Left ventricle myocardium superior (tissue), 1 donor: Measurements from ENCODE around the gene PCLAF. TPM values are rescaled to one million over a fixed set of nuclear protein-coding genes. Genes with fewer than 3 reads are reported as not detected.
"Not testable (repeated sequence)": the region's sequence is repeated elsewhere in the genome, so short reads cannot be mapped to it uniquely, and the experiment has no call there.

Experiments
- ATAC-seq: fragments of 200-7000 bp; cut with Tn5 transposase; one replicate; pipeline ENCODE4 v1.9.1; 2020; ENCODE audit warnings: mild to moderate bottlenecking, moderate library complexity
- DNase-seq: peaks from one replicate; pipeline ENCODE4 v3.0.0-alpha.2; 2020
- intact Hi-C: fragments of 100-400 bp; cut with micrococcal nuclease; formaldehyde crosslinking; loops from one replicate; pipeline ENCODE4 v1.11.0; 2022
- total RNA-seq: library from RNA; stranded (reverse); fragmentation: NEBNext Ultra II Directional; extraction: Animal tissue kit (Norgen Biotek cat#: 25700); gene quantifications from one replicate; pipeline ENCODE4 v1.2.1, GENCODE V29; 2021
- donor health status: DM: no; HTN: yes; CAD: no; lungs with severe emphysema.

PCLAF gene
- total RNA-seq, 1 donor from 2014 or later = 0.20 TPM

DNA sequence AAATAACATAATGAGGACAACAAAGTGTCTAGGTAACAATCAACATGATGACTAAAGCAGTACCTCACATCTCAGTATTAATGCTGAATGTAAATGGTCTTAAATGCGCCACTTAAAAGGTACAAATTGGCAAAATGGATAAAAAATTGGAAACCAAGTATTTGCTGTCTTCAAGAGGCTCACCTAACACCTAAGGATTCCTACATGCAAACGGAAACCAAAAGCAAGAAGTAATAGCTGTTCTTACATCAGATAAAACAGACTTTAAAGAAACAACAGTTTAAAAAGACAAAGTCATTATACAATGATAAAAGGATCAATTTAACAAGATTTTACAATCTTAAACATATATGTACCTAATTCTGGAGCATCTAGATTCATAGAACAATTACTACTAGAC lies 47.7 kb downstream of the PCLAF start:
- DNase-seq (no peak), ATAC-seq (no peak)
- intact Hi-C loops = no loop called here

DNA sequence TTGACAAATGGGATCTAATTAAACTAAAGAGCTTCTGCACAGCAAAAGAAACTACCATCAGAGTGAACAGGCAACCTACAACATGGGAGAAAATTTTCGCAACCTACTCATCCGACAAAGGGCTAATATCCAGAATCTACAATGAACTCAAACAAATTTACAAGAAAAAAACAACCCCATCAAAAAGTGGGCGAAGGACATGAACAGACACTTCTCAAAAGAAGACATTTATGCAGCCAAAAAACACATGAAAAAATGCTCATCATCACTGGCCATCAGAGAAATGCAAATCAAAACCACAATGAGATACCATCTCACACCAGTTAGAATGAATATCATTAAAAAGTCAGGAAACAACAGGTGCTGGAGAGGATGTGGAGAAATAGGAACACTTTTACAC lies 49.6 kb downstream of the PCLAF start:
- intact Hi-C loops, DNase-seq, ATAC-seq: not testable (repeated sequence)

DNA sequence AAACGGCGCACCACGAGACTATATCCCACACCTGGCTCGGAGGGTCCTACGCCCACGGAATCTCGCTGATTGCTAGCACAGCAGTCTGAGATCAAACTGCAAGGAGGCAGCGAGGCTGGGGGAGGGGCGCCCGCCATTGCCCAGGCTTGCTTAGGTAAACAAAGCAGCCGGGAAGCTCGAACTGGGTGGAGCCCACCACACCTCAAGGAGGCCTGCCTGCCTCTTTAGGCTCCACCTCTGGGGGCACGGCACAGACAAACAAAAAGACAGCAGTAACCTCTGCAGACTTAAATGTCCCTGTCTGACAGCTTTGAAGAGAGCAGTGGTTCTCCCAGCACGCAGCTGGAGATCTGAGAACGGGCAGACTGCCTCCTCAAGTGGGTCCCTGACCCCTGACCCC lies 54.3 kb downstream of the PCLAF start:
- ATAC-seq, DNase-seq, intact Hi-C loops: not testable (repeated sequence)

DNA sequence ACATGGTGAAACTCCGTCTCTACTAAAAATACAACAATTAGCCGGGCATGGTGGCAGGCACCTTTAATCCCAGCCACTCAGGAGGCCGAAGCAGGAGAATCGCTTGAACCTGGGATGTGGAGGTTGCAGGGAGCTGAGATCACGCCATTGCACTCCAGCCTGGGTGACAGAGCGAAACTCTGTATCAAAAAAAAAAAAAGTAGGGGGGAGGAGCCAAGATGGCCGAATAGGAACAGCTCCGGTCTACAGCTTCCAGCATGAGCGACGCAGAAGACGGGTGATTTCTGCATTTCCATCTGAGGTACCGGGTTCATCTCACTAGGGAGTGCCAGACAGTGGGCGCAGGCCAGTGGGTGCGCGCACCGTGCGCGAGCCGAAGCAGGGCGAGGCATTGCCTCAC lies 54.8 kb downstream of the PCLAF start:
- DNase-seq, ATAC-seq, intact Hi-C loops: not testable (repeated sequence)

DNA sequence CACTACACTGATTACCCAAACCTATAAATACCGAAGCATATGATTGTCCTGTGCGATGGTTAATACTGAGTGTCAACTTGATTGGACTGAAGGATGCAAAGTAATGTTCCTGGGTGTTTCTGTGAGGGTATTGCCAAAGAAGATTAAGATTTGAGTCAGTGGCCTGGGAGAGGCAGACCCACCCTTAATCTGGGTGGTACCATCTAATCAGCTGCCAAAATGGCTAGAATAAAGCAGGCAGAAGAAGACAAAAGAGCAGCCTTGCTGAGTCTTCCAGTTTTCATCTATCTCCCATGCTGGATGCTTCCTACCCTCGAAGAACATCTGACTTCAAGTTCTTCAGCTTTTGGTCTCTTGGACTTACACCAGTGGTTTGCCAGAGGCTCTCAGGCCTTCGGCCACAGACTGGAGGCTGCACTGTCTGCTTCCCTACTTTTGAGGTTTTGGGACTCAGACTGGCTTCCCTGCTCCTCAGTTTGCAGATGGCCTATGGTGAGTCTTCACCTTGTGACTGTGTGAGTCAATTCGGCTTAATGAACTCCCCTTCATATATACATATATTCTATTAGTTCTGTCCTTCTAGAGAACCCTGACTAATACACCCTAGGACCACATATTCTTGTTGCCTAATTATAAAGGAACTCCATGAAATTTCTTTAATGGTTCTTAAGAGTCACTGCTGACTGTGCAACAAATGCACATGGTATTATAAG lies 56.9 kb downstream of the PCLAF start:
- ATAC-seq (peak; percentile 19), DNase-seq (no peak)
- intact Hi-C loops = no loop called here

DNA sequence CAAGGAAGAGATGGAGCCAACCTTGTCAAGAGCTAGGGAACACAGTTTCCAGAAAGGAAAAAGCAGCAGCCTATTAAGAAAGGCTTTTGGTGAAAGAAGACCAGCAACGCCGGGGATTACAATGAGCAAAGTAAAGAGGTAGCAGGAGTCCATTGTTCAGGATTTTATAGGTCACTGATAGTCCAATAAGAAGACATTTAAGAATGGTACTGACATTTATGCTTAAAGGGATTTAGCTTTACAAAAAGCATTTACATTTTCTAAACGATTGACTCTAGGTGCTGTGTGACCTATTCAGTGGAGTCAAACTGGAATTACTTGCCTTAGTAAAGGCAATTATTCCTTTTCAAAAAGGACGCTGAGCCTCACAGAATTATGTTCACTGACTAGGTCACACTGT lies 66.0 kb downstream of the PCLAF start:
- no peak for DNase-seq
- no peak for ATAC-seq
- intact Hi-C loops = no loop called here

DNA sequence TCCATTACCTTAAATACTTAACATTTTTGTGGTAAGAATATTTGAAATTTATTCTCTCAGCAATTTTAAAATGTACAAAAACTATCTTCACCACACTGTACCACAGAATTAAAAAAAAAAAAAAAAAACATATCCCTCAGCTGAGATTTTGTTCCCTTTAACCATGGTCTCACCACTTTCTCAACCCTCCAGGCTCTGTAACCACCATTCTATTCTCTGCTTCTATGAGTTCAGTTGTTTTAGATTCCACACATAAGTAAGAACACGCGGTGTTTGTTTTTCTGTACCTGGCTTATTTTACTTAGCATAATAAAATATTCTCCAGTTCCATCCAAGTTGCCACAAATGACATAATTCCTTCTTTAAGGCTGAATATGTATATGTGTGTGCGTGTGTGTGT lies 66.8 kb downstream of the PCLAF start:
- ATAC-seq = no peak
- no peak for DNase-seq
- intact Hi-C loops = no loop called here

Other genes starting within 250 kb of the PCLAF start
- 5.6 TPM for gene SNX22, start 229.7 kb downstream of the PCLAF start, total RNA-seq
- gene PPIB, start 218.4 kb downstream of the PCLAF start, total RNA-seq = 106 TPM
- 8.2 TPM for gene CSNK1G1, start 25.3 kb downstream of the PCLAF start, total RNA-seq
- gene TRIP4, start 6.4 kb upstream of the PCLAF start, total RNA-seq = 11.9 TPM
- gene ZNF609, start 79.1 kb upstream of the PCLAF start, total RNA-seq = 17.7 TPM